ENCODE results near the gene ECE1. TPM values are rescaled to one million over a fixed set of nuclear protein-coding genes. Genes with fewer than 3 reads are reported as not detected.

Gene ECE1
- total and polyA plus RNA-seq, 2 of the 13 experiments (the other 11 are each of a cell fraction or from before 2014, with no cell fraction given), result 13.5 to 21.2 TPM

DNA sequence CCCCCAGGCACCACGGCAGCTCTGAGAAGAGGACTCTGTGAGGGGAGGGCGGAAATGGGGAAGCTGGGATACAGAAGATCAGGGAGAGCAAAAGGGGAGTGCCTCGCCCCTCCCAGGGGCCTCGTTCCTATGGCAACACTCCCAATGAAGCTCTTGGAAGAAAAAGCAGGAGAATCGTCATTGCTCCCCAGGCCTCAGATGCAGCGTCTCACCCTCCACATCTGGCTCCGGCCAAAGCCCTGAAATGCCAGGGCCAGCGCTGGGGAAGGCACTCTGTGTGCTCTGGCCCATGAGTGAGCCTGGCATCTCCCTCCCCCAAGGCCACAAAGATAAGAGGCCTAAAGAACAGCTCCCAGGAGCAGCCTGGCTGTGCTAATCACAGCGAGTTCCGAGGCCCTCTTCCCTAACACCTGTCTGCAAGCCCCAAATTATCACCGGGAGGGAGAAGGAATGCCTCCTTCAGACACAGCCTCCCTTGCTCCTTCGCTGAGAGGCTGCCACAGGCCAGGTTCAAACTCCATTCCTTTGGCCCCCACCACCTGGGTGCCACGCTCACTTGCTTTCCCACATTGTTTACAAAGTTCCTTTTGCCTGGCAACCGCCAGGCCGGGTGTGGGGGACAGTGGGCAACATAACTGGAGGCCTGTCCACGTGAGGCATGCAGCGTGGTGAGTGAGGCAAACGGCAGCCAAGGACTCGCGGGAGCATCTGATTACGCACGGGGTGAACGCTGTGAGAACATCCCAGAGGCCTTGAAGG lies 27.8 kb downstream of the ECE1 start (continued):
- TF ChIP-seq, protein P1, sequence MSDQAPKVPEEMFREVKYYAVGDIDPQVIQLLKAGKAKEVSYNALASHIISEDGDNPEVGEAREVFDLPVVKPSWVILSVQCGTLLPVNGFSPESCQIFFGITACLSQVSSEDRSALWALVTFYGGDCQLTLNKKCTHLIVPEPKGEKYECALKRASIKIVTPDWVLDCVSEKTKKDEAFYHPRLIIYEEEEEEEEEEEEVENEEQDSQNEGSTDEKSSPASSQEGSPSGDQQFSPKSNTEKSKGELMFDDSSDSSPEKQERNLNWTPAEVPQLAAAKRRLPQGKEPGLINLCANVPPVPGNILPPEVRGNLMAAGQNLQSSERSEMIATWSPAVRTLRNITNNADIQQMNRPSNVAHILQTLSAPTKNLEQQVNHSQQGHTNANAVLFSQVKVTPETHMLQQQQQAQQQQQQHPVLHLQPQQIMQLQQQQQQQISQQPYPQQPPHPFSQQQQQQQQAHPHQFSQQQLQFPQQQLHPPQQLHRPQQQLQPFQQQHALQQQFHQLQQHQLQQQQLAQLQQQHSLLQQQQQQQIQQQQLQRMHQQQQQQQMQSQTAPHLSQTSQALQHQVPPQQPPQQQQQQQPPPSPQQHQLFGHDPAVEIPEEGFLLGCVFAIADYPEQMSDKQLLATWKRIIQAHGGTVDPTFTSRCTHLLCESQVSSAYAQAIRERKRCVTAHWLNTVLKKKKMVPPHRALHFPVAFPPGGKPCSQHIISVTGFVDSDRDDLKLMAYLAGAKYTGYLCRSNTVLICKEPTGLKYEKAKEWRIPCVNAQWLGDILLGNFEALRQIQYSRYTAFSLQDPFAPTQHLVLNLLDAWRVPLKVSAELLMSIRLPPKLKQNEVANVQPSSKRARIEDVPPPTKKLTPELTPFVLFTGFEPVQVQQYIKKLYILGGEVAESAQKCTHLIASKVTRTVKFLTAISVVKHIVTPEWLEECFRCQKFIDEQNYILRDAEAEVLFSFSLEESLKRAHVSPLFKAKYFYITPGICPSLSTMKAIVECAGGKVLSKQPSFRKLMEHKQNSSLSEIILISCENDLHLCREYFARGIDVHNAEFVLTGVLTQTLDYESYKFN (CRISPR knock-in tag; conservative IDR thresholded peaks at IDR 0.05), result 0 out of 2 replicates have a peak, but pooled peaks have one; percentile 25
- TF ChIP-seq ZNF546 (CRISPR knock-in tag; conservative IDR thresholded peaks at IDR 0.05) (no peak), ZBTB7A (CRISPR knock-in tag; IDR thresholded peaks at IDR 0.05) (0 out of 2 replicates have a peak, but pooled peaks have one; percentile 34), ZNF547 (CRISPR knock-in tag; IDR thresholded peaks at IDR 0.05) (no peak), ZFX (CRISPR knock-in tag; IDR thresholded peaks at IDR 0.05; ENCODE audit: low read depth) (peak; percentile 60; the same call in 1 of the 2 replicates), BORCS8-MEF2B (CRISPR knock-in tag; IDR thresholded peaks at IDR 0.05) (peak; percentile 37; the same call in 1 of the 2 replicates), YEATS2 (CRISPR knock-in tag; IDR thresholded peaks at IDR 0.05; ENCODE audit: borderline replicate concordance) (no peak), CBX5 (CRISPR knock-in tag; IDR thresholded peaks at IDR 0.05; ENCODE audit: borderline replicate concordance) (0 out of 2 replicates have a peak, but pooled peaks have one; percentile 0), ZNF343 (CRISPR knock-in tag; IDR thresholded peaks at IDR 0.05) (no peak), MTA1 (CRISPR knock-in tag; IDR thresholded peaks at IDR 0.05; ENCODE audit: borderline replicate concordance) (peak; percentile 35; the same call in 1 of the 2 replicates), HNRNPL (IDR thresholded peaks at IDR 0.05; ENCODE audit: low read depth, low read length) (peak; percentile 85), HNF4A (CRISPR knock-in tag; IDR thresholded peaks at IDR 0.05) (peak; percentile 45; the same call in 1 of the 2 replicates), RXRB (CRISPR knock-in tag; IDR thresholded peaks at IDR 0.05; ENCODE audit: borderline replicate concordance) (peak; percentile 20; the same call in 1 of the 2 replicates), ZNF687 (CRISPR knock-in tag; IDR thresholded peaks at IDR 0.05) (peak; percentile 91), ZNF432 (CRISPR knock-in tag; IDR thresholded peaks at IDR 0.05; ENCODE audit: borderline replicate concordance) (no peak), SOX6 (IDR thresholded peaks at IDR 0.05) (no peak), SOX6 (CRISPR knock-in tag; IDR thresholded peaks at IDR 0.05) (0 out of 2 replicates have a peak, but pooled peaks have one; percentile 31), RFXAP (CRISPR knock-in tag; IDR thresholded peaks at IDR 0.05; ENCODE audit: borderline replicate concordance) (0 out of 2 replicates have a peak, but pooled peaks have one; percentile 25), ERF (CRISPR knock-in tag; IDR thresholded peaks at IDR 0.05) (no peak), IKZF4 (CRISPR knock-in tag; IDR thresholded peaks at IDR 0.05; ENCODE audit: borderline replicate concordance, low read depth, not compliant biosample characterization) (no peak)
- TF ChIP-seq, protein P2, sequence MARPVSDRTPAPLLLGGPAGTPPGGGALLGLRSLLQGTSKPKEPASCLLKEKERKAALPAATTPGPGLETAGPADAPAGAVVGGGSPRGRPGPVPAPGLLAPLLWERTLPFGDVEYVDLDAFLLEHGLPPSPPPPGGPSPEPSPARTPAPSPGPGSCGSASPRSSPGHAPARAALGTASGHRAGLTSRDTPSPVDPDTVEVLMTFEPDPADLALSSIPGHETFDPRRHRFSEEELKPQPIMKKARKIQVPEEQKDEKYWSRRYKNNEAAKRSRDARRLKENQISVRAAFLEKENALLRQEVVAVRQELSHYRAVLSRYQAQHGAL (CRISPR knock-in tag; IDR thresholded peaks at IDR 0.05; ENCODE audit: not compliant biosample characterization), result no peak

Data from HepG2 (cell line).